COLO668 (cell line): ENCODE results near the gene PRICKLE2.

Experiments
- DNase-seq: peaks from one replicate; lab custom pipeline; 2025; ENCODE audit not compliant: unreplicated experiment; lab: John Stamatoyannopoulos, UW

Gene PRICKLE2

GRCh38 chr3:64133987-64134386 lies 91.3 kb downstream of the PRICKLE2 start:
- no peak for DNase-seq

GRCh38 chr3:64133272-64133671 lies 92.0 kb downstream of the PRICKLE2 start:
- no peak for DNase-seq

- DNase-seq = no peak
Measured at GRCh38 chr3:64131725-64132469, 93.4 kb downstream of the PRICKLE2 start.

GRCh38 chr3:64130436-64130835 lies 94.8 kb downstream of the PRICKLE2 start:
- no peak for DNase-seq

- DNase-seq = no peak
Measured at GRCh38 chr3:64129581-64129980, 95.7 kb downstream of the PRICKLE2 start.

- DNase-seq = no peak
Measured at GRCh38 chr3:64129106-64129505, 96.2 kb downstream of the PRICKLE2 start.

- DNase-seq = no peak
Measured at GRCh38 chr3:64125561-64125960, 99.7 kb downstream of the PRICKLE2 start.

- DNase-seq = no peak
Measured at GRCh38 chr3:64123931-64124330, 101.3 kb downstream of the PRICKLE2 start.

GRCh38 chr3:64122476-64122875 lies 102.8 kb downstream of the PRICKLE2 start:
- no peak for DNase-seq

GRCh38 chr3:64121750-64122311 lies 103.4 kb downstream of the PRICKLE2 start:
- no peak for DNase-seq

GRCh38 chr3:64120876-64121275 lies 104.4 kb downstream of the PRICKLE2 start:
- DNase-seq = no peak

- no peak for DNase-seq
Measured at GRCh38 chr3:64117483-64117882, 107.8 kb downstream of the PRICKLE2 start.

- no peak for DNase-seq
Measured at GRCh38 chr3:64114651-64115050, 110.6 kb downstream of the PRICKLE2 start.

GRCh38 chr3:64111872-64112271 lies 113.4 kb downstream of the PRICKLE2 start:
- no peak for DNase-seq

- DNase-seq = no peak
Measured at GRCh38 chr3:64111083-64111482, 114.2 kb downstream of the PRICKLE2 start.

GRCh38 chr3:64110071-64110470 lies 115.2 kb downstream of the PRICKLE2 start:
- no peak for DNase-seq

GRCh38 chr3:64109438-64109837 lies 115.8 kb downstream of the PRICKLE2 start:
- no peak for DNase-seq

GRCh38 chr3:64108784-64109317 lies 116.4 kb downstream of the PRICKLE2 start:
- no peak for DNase-seq

- no peak for DNase-seq
Measured at GRCh38 chr3:64108231-64108630, 117.0 kb downstream of the PRICKLE2 start.

- no peak for DNase-seq
Measured at GRCh38 chr3:64107190-64107589, 118.1 kb downstream of the PRICKLE2 start.

- no peak for DNase-seq
Measured at GRCh38 chr3:64105816-64106215, 119.5 kb downstream of the PRICKLE2 start.

GRCh38 chr3:64104691-64105111 lies 120.6 kb downstream of the PRICKLE2 start:
- no peak for DNase-seq

- no peak for DNase-seq
Measured at GRCh38 chr3:64104006-64104405, 121.3 kb downstream of the PRICKLE2 start.
